PC-9 (cell line): ENCODE measurements around the gene TMPRSS9. TPM values are rescaled to one million over a fixed set of nuclear protein-coding genes. Genes with fewer than 3 reads are reported as not detected.

Experiments
- BruUV-seq: library from RNA; stranded (reverse); fragments of 400-500 nt; replicated peaks from 2 replicates; lab custom pipeline; 2021; lab: Mats Ljungman, UMichigan
- CTCF ChIA-PET: fragments of 300-600 bp; sonication (Branson Sonifier 250); formaldehyde crosslinking; loops from one replicate; lab custom pipeline; 2022; ENCODE audit warnings: antibody characterized with exemption; lab: Charles Lee
- POLR2A ChIA-PET: fragments of 300-600 bp; sonication (Branson Sonifier 250); formaldehyde crosslinking; loops from one replicate; lab custom pipeline; 2022; ENCODE audit warnings: antibody characterized with exemption; ENCODE audit not compliant: unreplicated experiment; lab: Charles Lee
- DNase-seq, 2 experiments: peaks; one replicate each; pipeline versions ENCODE4 v3.0.0 to v3.0.0-alpha.2; 2015 to 2022; ENCODE audit warnings: mixed read lengths in 1 of 2
- H2AFZ ChIP-seq: fragments of 200-600 bp; sonication (generic); 2 replicates; pipeline ENCODE4 v1.8.1; 2017; ENCODE audit warnings: antibody characterized with exemption
- H3F3A ChIP-seq: fragments of 200-600 bp; sonication (generic); 2 replicates; pipeline ENCODE4 v1.8.1; 2017; ENCODE audit warnings: antibody characterized with exemption, mild to moderate bottlenecking, low read depth; ENCODE audit not compliant: insufficient read depth
- H3K27ac ChIP-seq: fragments of 200-600 bp; sonication (generic); 2 replicates; pipeline ENCODE4 v1.6.1; 2016; ENCODE audit warnings: mixed run types
- H3K27me3 ChIP-seq: fragments of 200-600 bp; sonication (generic); 2 replicates; pipeline ENCODE4 v1.6.1; 2016; ENCODE audit warnings: low read depth, mixed run types; ENCODE audit not compliant: insufficient read depth
- H3K36me3 ChIP-seq: fragments of 200-600 bp; sonication (generic); 2 replicates; pipeline ENCODE4 v1.6.1; 2016; ENCODE audit warnings: low read depth, mixed run types
- H3K4me1 ChIP-seq: fragments of 200-600 bp; sonication (generic); replicated peaks from 2 replicates; pipeline ENCODE4 v1.6.1; 2016; ENCODE audit warnings: mixed run types; ENCODE audit not compliant: insufficient read depth
- H3K4me2 ChIP-seq: fragments of 200-600 bp; sonication (generic); 2 replicates; pipeline ENCODE4 v1.6.1; 2017; ENCODE audit warnings: mixed run types
- H3K4me3 ChIP-seq: fragments of 200-600 bp; sonication (generic); 2 replicates; pipeline ENCODE4 v1.6.1; 2016; ENCODE audit warnings: mixed run types
- H3K79me2 ChIP-seq: fragments of 200-600 bp; sonication (generic); 2 replicates; pipeline ENCODE4 v1.6.1; 2017; ENCODE audit warnings: low read depth, mixed run types
- H3K9me2 ChIP-seq: fragments of 200-600 bp; sonication (generic); 2 replicates; pipeline ENCODE4 v1.8.1; 2017; ENCODE audit warnings: mild to moderate bottlenecking; ENCODE audit not compliant: insufficient read depth
- H3K9me3 ChIP-seq: fragments of 200-600 bp; sonication (generic); 2 replicates; pipeline ENCODE4 v1.8.1; 2016; ENCODE audit warnings: low read depth; ENCODE audit not compliant: insufficient read depth
- H4K20me1 ChIP-seq: fragments of 200-600 bp; sonication (generic); 2 replicates; pipeline ENCODE4 v1.8.1; 2017; ENCODE audit not compliant: insufficient read depth
- EZH2 ChIP-seq: fragments of 200-600 bp; sonication (generic); IDR thresholded peaks from 2 replicates; pipeline ENCODE4 v1.8.0; 2017; ENCODE audit warnings: antibody characterized with exemption, low read depth
- intact Hi-C: fragments of 100-400 bp; cut with micrococcal nuclease; formaldehyde crosslinking; loops from one replicate; pipeline ENCODE4 v1.10.0; 2022; ENCODE audit not compliant: unreplicated experiment
- total RNA-seq: library from RNA; stranded (reverse); gene quantifications from 2 replicates; pipeline ENCODE4 v1.2.3, GENCODE V29; 2021
- TF ChIP-seq, protein P1 (sequence below): fragments of 200-600 bp; sonication (generic); conservative IDR thresholded peaks from 2 replicates; pipeline ENCODE4 v1.6.1; 2017; ENCODE audit warnings: mixed run types, antibody characterized with exemption, mild to moderate bottlenecking, moderate library complexity

Gene TMPRSS9
- total RNA-seq, 1 experiment from 2014 or later: 0.20 TPM

DNA sequence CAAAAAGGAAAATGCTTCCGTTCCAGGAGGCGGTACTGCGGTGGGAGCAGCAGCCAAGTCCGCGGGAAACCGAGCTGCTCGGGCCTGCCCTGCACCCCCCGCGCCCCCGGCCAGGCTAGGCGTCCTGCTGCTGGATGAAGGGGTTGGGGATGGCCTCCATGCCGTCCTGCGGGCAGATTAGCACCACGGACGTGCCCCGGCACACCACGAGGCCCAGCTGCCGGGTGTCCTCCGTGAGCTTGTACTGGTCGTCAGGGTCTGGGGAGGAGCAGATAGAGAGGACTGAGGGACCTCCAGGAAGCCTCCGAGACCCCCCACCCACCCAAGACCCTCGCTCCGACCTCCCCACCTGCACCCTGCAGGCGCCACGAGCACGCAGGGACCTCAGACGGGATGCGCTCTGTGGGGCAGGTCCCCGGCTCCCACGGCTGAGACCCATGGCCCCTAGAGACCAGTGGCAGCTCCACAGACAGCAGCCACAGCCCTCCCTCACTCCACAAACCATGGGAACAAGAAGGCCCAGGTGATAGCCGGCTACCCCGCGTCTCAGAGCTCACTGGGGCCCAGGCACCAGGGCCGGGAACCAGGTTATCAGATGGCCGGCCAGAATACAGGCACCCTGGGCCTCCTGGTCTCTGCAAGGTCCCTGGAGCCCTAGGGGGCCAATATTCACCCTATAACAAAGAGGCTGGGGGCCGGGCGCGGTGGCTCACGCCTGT, 38.3 kb upstream of the TMPRSS9 start:
- Histone ChIP-seq H2AFZ (no peak overlapping the region), H3K36me3 (no peaks in the 10 kb centered on the region), H3K79me2 (peaks cover 5% of the 10 kb centered on the region; the same call in 1 of the 2 replicates), H3K4me3 (no peak overlapping the region), H3K4me1 (no peaks in the 10 kb centered on the region), H3K4me2 (no peak overlapping the region), H3K9me2 (no peaks in the 10 kb centered on the region), H4K20me1 (no peaks in the 10 kb centered on the region), H3K27me3 (no peaks in the 10 kb centered on the region), H3K27ac (no peak overlapping the region), H3F3A (no peaks in the 10 kb centered on the region), H3K9me3 (no peaks in the 10 kb centered on the region)
- intact Hi-C loops: no loop called here
- no peak for DNase-seq
- CTCF ChIA-PET: no interaction called here
- POLR2A ChIA-PET: no interaction called here
- TF ChIP-seq EZH2: no peak
- TF ChIP-seq, protein P1, sequence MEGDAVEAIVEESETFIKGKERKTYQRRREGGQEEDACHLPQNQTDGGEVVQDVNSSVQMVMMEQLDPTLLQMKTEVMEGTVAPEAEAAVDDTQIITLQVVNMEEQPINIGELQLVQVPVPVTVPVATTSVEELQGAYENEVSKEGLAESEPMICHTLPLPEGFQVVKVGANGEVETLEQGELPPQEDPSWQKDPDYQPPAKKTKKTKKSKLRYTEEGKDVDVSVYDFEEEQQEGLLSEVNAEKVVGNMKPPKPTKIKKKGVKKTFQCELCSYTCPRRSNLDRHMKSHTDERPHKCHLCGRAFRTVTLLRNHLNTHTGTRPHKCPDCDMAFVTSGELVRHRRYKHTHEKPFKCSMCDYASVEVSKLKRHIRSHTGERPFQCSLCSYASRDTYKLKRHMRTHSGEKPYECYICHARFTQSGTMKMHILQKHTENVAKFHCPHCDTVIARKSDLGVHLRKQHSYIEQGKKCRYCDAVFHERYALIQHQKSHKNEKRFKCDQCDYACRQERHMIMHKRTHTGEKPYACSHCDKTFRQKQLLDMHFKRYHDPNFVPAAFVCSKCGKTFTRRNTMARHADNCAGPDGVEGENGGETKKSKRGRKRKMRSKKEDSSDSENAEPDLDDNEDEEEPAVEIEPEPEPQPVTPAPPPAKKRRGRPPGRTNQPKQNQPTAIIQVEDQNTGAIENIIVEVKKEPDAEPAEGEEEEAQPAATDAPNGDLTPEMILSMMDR: no peak
- BruUV-seq: no TSS peak

DNA sequence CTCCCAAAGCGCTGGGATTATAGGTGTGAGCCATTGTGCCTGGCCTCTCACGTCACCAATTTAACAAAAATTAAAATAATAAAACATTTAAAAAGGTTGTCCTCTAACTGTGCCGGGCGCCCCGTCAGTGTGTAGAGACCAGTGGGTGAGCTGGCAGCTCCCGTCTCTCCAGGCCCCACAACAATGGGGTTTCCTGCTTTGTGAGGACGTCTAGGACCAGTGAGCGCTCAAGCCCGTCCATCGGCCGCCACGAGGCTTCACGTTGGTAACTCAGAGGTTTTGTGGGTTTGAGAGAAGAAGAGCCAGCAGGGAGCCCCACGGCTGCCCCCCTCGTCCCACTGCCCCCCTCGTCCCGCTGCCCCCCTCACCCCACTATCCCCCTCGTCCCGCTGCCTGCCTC, 36.4 kb upstream of the TMPRSS9 start:
- Histone ChIP-seq H3F3A (no peaks in the 10 kb centered on the region; the same call in 1 of the 2 replicates), H3K4me2 (no peak overlapping the region), H3K27me3 (no peaks in the 10 kb centered on the region), H3K4me1 (no peaks in the 10 kb centered on the region), H3K4me3 (no peak overlapping the region), H4K20me1 (no peaks in the 10 kb centered on the region), H3K79me2 (peaks cover 22% of the 10 kb centered on the region), H3K9me2 (no peaks in the 10 kb centered on the region), H3K9me3 (no peaks in the 10 kb centered on the region), H3K36me3 (no peaks in the 10 kb centered on the region), H2AFZ (no peak overlapping the region), H3K27ac (no peak overlapping the region)
- TF ChIP-seq, protein P1: no peak
- TF ChIP-seq EZH2: no peak
- POLR2A ChIA-PET: no interaction called here
- intact Hi-C loops: no loop called here
- CTCF ChIA-PET: no interaction called here
- no TSS peak for BruUV-seq
- no peak for DNase-seq

DNA sequence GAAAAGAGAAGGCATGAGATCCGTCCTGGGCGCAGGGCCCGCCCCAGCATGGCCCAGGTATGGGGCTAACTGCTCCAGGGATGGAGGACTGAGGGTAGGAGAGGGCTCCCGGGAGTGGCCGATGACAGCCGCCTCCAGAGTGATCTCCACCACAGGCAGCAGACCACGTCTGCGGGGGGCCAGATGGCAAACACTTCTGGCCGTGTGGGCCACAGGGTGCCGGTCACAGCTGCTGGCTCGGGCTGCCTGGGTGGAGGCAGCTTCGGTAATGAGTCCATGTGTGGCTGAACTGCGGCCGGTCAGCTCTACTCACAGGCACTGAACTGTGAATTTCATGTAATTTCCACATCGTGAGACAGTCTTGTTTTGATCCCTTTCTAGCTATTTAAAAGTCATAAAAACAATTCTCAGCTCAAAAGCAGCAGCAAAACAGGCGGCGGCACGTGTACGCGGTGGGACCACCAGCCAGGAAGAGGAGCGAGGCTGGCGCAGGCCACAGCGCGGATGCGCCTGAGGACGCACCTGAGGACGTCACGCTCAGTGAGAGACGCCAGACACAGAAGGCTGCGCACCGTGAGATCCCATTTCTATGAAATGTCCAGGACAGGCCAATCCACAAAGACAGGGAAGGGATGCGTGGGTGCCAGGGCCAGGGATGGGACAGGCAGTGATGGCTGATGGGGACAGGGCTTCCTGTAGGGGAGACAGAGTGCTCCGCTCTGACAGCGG, 35.7 kb upstream of the TMPRSS9 start:
- Histone ChIP-seq H3K4me1 (peaks cover under 1% of the 10 kb centered on the region; the same call in 1 of the 2 replicates), H3K36me3 (no peaks in the 10 kb centered on the region), H3K9me3 (no peaks in the 10 kb centered on the region), H2AFZ (no peak overlapping the region), H3K27ac (no peak overlapping the region), H3K4me2 (no peak overlapping the region), H3F3A (no peaks in the 10 kb centered on the region; the same call in 1 of the 2 replicates), H3K79me2 (peaks cover 29% of the 10 kb centered on the region), H3K9me2 (no peaks in the 10 kb centered on the region), H3K4me3 (no peak overlapping the region), H3K27me3 (no peaks in the 10 kb centered on the region), H4K20me1 (no peaks in the 10 kb centered on the region)
- ChIA-PET POLR2A (no interaction called here), CTCF (no interaction called here)
- intact Hi-C loops: no loop called here
- DNase-seq: no peak
- no peak for TF ChIP-seq EZH2
- TF ChIP-seq, protein P1: no peak
- no TSS peak for BruUV-seq
